NCI-H2107 treated with DMSO at 0.1 percent for 48 hours (cell line): ENCODE data around the gene KDM4C.
"Not testable (repeated sequence)": the region's sequence is repeated elsewhere in the genome, so short reads cannot be mapped to it uniquely, and the experiment has no call there.

Source experiments
- DNase-seq: peaks from one replicate; lab custom pipeline; 2025; ENCODE audit not compliant: unreplicated experiment; lab: John Stamatoyannopoulos, UW

Gene KDM4C

DNA sequence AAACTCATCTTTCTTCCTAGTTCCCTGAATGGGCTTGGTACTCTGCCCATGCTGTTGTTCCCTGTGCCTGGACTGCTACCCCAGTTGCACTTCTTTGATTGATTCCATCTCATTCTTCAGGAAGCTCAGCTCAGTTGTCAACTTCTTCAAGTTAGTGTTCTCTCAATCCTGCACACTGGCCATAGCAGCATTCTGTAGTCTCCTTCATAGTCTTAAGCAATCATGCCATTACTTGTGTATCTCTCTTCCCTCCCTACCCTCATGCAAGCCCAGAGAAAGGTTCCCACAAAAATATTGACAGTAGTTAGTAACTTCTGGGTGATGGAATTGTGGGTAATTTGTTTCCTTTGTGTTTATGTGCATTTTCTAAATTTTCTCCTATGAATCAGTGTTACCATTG is 5.5 kb downstream of the KDM4C start:
- DNase-seq, result no peak

DNA sequence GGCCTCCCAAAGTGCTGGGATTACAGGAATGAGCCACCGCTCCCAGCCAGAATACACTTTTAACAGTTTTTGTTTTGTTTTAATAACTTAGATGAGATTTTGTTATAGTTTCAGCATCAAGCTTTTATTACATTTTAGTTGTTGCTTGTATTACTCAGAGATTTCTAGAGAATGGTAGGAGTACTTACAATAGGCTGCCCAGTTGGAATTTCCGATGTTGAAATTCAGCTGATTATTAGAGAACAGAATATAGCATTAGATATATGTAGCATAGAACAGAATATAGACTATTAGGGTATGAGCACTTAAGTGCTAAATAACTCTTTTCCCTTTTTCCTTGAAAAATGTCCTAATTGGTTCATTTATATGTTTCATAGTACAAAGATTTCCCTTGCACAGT is 6.2 kb downstream of the KDM4C start:
- DNase-seq, result no peak

DNA sequence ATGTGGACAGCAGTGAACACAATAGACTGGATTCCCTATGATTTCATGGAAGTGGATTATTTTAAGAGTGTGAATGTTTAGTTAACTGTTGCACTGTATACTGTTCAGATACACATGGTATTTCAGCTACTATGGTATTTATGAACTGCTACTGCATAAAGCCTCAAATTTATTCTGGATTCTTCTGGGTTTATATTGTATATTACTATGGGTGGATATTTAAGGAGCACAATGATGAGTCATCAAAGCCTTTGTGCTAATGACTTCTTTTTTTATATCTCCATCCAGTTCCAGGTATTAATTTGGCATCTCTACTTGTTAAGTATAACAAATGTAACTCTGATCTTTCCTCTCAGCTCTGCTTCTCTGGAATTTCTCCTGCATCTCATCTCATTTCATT is 6.8 kb downstream of the KDM4C start:
- DNase-seq, result no peak

DNA sequence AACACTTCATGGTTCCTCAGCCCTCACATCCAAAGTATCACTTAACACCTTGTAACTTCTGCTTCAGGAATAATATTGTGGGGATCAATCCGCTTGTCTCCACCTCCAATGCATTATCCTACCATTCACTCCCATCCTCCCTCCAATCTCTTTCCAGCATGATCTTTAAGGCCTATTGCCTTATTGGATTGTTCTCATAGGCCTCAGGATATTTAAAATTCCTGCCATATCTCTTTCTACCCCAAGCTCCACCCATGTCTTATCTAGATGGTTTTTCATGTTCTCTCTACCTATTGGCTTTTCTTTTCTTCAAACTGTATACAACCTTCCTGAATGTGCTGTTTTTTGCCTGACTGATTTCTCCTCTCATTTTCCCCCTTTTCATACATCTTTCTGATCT is 7.2 kb downstream of the KDM4C start:
- no peak for DNase-seq

DNA sequence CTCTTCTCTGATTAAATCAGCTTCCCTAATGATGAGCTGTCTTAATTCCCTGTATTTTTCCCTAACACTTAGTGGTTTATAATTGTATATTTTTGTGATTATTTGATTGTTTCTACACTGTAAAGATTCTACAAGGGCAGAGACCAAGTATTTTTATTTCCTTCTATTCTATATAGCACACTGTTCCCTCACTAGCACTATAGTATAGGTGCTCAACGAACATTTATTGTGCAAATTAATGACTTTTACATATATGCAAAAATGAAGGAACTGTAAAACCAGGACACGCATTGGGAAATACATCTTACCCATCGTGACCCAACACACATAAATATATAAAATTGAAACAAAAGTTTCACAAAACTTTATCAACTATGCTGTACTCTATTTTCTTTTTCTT is 7.6 kb downstream of the KDM4C start:
- DNase-seq, result no peak

DNA sequence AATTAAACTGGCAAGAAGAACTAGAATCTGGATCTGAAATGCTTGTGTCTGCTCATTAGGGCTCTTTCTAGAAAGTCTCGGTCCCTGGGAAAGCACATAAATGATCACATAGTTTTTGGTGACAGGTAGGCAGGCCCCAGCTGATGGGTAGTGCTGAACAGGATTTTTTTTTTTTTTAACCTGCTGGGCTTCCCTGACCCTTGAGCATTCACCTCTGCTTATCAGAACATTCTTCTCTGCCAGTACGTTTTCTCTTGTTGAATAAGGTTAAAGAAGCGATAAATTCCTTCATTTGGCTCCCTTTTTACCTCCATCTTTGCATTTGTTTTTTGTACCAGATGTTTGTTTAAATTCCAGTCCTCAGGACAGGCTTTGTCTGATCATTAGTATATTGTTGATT is 8.8 kb downstream of the KDM4C start:
- no peak for DNase-seq

DNA sequence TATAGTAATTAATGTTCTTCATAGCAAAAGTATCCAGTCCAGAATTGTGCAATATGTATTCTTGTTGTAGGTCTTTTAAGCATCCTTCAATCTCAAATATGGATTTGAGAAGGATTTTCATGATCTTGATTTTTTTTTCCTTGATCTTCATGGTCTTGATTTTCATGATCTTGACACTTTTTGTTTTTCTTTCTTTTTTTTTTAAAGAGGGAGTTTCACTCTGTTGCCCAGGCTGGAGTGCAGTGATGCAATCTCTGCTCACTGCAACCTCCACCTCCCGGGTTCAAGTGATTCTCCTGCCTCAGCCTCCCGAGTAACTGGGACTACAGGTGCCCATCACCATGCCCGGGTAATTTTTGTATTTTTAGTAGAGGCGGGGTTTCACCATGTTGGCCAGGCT is 10.8 kb downstream of the KDM4C start:
- not testable (repeated sequence) for DNase-seq

DNA sequence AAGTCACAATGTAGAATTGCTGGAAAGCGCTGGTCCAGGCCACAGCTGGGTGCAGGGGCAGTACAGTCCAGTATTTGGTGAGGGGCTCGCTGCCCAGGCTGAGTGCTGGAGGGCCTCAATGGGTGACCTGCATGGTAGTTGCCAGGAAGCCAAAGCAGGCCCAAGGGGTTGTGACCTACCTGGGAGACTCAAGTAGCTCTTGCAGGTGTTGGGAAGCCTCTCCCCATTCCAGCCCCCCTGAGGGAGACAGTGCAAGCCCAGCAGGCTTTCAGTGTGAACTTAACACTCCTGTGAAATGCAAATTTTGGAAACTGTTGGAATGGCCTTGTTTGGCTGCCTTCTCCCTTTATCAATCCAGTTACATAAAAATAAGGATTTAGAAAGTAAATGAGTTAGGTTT is 13.9 kb downstream of the KDM4C start:
- no peak for DNase-seq

DNA sequence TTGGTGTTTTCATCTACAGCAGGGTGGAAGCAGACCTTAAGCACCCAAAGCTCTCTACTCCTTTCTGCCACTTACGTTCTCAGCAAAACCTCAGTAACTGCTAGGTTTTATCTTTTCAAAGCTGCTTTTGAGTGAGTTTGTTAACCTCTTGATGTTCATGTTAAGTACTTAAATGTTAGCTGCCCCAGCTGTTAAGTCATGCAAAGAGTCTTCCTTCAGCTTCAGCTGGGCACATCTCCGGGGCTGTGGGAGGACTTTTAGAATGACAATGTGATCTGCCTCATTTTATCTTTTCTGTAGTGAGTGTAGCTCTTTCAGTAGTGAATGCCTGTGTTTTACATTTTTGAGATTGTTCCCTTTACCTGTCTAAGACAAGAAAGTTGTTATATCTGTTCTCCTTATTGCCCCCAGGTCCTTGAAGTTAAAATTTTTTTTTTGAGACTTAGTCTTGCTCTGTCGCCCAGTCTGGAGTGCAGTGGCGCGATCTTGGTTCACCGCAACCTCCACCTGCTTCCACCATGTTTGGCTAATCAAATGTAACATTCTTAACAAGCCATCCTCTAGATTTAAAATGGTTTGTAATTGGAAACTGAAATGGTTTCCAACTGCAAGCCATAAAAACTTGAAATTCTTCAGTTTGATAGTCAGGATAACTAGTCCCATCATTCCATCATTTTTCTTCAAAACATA is 19.6 kb downstream of the KDM4C start:
- no peak for DNase-seq

DNA sequence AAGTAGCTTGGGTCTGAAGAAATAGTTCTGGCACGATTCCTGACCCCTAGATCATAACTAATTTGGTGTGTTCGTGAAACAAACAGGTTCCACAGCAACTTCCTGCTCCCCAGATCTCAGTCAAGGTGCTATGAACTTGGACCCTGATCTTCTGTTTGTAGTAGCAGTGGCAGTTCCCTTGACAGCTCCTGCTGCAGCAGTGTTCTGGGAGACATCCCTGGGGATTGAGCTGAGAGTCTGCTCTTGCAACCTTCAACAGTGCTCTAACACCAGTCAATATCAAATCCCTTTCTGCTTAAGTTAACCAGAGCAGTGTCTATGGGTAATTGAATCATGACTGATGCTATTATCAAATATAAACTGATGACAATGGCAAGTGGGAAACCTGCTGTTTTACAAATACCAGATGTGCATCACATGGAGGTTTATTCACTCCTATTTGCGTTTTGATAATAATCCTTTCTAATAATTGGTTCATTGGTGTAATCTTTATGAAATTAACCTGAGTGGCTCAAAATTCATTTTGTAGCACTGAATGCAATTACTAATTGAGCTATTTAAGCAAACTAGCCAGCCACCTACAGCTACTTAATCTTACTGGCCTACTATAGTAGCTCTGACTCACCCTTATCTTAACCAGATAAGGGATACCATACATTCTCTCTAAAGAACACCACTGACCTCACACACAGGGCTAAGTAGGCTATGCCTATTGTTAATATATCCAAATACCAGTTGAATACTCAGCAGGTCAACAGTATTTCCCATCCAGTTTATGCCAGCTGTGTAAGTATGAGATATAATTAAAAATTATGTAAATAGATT is 21.9 kb downstream of the KDM4C start:
- DNase-seq, result peak; percentile 39

DNA sequence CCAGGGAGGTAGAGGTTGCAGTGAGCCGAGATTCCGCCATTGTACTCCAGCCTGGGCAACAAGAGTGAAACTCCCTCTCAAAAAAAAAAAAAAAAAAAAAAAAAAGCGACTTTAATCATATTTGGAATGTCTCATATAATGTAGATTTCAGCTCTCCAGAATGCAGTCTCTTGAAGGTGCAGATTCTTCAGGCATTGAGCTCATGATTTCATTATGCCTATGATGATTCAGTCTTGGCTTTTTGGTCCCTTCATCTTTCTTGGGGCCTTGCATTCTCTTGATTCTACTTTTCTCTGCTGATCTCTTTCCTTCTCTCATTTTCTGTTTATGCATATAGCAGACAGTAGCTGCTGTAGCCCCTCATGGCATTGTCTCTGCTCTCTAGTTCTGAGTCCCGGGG is 22.9 kb downstream of the KDM4C start:
- DNase-seq, result no peak

DNA sequence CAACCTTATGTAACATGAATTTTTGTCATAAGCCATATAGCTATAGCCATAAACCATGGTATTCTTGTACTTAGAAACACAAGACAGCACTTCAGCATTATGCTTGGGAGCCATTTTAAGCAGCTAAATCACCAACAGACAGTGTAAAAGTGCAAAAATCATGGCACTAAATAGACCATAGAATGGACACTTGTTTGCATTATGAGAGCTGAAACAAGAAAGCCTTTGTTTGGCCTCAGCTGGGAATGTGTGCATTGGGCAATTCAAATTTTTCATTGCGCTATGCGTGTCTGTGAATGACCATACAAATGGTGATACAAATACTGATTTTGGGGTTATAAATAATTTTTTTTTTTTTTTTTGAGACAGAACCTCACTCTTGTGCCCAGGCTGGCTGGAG is 23.7 kb downstream of the KDM4C start:
- DNase-seq, result no peak

DNA sequence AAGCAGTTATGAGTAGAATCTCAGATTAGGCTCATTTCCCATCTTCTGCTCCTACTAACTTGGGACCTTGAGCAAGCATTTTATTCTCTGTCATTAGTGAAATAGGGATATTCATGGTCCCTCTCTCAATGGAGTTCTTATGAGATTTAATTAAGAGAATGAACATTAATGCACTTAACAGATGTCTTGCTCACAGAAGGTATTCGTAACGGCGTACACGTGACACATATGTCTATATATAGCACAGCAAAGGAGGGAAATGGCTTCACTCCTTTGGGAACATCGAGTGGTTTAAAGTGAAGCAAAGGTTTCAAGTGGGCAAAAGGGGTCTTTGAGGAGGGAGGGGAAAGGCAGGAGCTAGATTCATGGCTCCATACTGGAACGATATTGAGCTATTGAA is 24.6 kb downstream of the KDM4C start:
- DNase-seq, result no peak

DNA sequence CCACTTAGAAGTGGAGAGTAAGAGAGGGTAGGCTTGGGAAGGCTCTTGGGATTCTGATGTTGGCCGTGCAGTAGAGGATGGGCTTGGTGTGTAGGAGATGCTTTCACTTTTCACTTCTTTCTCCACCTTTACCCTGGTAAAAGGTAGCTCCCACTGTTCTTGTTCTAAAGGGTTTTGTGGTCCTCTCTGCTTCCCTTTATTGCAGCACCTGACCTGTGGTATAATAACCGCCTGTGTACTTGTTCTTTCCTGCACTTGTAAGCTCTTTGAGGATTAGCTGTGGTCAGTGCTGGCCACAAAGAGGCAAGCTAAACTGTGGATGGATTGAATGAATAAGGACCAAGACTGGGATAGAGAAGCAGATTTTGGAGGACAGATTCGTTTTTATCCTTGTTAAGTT is 25.2 kb downstream of the KDM4C start:
- DNase-seq, result no peak

DNA sequence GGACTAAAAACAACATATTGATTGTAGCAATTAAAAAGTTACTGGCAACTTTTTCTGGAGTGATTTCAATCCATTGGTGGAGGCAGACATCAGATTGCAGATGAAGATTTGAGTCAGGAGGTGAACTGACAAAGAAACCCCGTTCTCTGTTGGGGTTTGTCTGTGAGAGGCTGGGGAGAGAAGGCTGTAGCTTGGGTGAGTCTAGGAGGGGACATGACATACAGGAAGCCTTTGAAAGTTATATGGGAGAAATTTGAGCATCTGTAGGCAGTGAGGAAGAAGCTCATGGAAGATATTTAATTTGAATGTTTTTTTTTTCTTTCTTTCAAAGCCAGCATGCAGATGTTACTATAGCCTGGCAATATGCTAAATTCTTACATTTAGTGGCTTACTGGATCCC is 26.0 kb downstream of the KDM4C start:
- no peak for DNase-seq

DNA sequence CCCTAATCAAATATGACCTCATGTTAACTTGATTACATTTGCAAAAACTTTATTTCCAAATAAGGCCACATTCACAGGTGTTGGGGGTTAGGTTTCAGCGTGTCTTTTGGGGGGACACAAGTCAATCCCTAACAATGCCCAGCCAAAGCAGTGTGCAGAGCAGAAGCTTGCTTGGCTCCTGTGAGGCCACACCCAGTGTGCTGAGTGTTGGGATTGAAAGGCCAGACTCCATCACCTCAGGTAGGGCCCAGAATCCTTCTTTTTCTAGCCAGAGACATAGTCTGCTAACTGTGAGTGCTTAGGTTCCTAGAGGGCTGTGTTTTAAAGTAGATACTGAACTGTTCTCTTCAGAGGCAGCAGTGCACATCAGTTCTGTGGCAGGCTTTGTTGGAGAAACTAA is 27.9 kb downstream of the KDM4C start:
- no peak for DNase-seq

DNA sequence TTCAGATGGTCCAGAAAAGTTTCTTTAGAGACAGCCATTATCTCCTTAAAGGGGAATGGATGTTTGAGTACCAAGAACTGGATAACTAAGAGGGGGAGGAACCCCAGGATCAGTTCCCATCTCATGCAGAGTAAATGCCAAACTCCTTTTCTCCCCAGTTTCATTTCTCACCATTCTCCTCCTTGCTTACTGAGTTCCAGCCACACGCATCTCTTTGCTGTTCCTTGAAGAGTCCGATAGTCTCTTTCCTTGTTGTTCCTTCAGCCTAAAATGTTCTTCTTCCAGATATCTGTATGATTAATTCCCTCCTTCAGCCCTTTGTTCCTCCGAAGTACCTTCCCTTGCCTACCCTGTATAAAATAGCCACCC is 30.0 kb downstream of the KDM4C start:
- no peak for DNase-seq

DNA sequence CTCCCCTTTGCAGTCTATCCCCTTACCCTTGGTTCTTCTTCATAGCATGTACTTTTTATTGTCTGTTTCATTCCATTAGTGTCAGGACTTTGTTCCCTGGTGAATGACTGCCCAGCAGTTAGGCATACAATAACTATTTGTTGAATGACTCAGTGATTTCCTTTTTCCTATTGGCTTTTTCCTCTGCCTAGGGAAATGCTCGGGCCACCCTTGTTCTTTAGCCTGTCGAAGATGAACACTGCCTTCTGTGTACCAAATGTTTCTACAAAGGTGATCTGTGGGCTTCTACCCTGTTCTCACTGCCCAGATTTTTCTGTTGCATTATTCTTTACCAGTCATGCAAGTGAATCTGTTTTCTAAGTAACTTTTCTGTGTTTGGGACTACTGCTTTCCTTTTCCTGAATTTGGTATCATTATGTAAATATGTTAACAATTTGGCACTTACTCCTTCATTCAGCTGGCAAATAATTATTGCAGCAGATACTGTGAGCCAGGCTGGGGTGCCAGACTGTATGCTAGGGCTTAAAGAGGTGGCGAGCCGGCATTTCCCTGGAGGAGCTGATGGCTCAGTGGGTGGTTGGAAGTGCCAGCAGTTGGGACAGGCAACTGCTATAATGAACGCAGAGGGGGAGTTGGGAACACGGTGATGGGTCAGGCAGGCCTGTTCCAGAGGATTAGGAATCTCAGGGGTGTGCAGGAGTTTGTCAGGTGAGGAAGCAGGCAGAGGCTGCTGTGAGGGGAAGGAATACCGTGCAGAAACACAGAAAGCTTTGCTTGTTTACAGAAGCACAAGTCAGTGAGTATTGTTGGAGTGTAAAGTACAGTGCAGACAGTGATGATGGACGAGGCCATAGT is 30.6 kb downstream of the KDM4C start:
- DNase-seq, result no peak

DNA sequence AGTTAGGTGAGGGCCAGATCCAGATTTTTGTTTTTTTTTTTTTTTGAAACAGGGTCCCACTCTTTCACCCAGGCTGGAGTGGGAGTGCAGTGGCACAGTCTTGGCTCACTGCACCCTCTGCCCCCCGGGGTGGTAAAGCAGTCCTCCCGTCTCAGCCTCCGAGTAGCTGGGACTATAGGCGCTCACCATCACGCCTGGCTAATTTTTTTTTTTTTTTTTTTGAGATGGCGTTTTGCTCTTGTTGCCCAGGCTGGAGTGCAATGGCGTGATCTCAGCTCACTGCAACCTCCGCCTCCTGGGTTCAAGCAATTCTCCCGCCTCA is 31.2 kb downstream of the KDM4C start:
- DNase-seq, result not testable (repeated sequence)

DNA sequence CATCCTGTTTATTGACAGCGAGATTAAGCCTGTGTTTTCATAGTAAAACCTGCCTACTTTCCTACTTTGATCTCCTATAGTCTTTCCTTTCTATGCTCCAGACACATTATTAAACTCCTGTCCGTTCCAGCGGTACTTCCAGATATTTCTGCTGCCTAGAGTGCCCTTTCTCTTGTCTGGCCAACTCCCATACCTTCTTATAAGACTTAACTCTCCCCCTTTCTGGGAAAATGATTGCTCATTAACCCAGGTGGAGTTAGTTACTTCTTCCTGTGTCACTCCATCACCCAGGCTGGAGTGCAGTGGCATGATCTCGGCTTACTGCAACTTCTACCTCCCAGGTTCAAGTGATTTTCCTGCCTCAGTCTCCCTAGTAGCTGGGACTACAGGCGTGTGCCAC is 33.1 kb downstream of the KDM4C start:
- no peak for DNase-seq

DNA sequence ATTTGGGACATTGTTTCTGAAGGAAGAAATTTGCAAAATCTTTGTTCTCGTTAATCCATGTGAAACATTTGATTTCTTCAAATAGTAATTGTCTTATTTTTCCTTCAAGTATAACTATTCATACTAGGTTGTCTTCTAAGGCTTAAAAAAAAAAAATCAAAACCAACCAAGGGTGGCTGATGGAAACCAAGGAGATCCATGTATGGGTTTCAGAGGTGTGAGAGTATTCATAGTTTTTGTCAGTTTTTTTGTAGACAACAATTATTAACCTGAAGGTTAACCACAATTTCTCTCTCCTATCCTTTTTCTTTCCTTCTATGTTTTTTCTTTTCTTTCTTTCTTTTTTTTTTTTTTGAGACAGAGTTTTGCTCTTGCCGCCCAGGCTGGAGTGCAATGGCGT is 35.4 kb downstream of the KDM4C start:
- DNase-seq, result no peak

DNA sequence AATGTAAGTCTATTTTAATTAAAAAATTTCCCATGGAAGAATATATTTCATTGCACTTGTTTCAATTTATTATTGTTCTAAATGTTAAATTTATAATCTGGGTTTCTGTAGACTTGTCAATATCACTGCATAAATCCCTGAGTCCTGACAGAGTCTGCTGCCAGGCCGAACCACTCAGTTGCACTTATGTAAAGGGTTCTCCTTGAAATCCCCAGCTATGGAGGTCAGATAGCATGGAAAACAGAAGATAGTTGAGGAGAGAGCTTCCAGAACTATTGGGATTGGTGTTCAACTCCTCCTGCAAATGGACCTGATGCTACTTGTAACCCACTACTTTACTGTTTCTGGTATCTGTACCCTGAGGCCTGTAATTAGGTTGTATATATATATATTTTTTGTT is 37.2 kb downstream of the KDM4C start:
- no peak for DNase-seq
